Measurements from ENCODE around the gene DOCK2. TPM values are rescaled to one million over a fixed set of nuclear protein-coding genes. Genes with fewer than 3 reads are reported as not detected.

The DOCK2 gene
- total RNA-seq, 1 experiment from 2014 or later, result 0.42 TPM

DNA sequence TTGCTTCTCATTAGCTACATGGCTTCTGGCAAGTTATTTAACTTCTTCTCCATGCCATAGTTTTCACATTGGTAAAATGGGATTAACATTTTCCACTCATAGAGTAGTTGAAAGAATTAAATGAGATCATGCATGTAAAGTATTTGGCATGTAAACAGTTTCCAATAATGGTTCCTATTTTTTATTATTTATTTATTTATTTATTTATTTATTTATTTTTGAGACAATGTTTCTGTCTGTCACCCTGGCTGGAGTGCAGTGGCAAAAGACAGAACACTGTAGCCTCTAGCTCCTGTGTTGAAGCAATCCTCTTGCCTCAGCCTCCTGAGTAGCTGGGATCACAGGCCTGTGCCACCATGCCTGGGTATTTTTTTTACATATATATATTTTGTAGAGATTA lies 117.7 kb downstream of the DOCK2 start:
- H3K4me1 Mint-ChIP-seq (ENCODE audit: insufficient read depth, unreplicated experiment), result peaks cover 6% of the 10 kb centered on the region
- ChIA-PET CTCF (interaction anchor here (0.5 to 0.8 kb wide), 2 partner anchors 33 to 229 kb away, joined by 3 read pairs; no protein-coding TSS in a partner anchor), POLR2A (interaction anchor here (1.2 kb wide), 1 partner anchor 37 kb away, joined by 3 read pairs; no protein-coding TSS in a partner anchor)
- TF ChIP-seq, protein P1, sequence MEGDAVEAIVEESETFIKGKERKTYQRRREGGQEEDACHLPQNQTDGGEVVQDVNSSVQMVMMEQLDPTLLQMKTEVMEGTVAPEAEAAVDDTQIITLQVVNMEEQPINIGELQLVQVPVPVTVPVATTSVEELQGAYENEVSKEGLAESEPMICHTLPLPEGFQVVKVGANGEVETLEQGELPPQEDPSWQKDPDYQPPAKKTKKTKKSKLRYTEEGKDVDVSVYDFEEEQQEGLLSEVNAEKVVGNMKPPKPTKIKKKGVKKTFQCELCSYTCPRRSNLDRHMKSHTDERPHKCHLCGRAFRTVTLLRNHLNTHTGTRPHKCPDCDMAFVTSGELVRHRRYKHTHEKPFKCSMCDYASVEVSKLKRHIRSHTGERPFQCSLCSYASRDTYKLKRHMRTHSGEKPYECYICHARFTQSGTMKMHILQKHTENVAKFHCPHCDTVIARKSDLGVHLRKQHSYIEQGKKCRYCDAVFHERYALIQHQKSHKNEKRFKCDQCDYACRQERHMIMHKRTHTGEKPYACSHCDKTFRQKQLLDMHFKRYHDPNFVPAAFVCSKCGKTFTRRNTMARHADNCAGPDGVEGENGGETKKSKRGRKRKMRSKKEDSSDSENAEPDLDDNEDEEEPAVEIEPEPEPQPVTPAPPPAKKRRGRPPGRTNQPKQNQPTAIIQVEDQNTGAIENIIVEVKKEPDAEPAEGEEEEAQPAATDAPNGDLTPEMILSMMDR (IDR thresholded peaks at IDR 0.05; ENCODE audit: unreplicated experiment), result no peak
- intact Hi-C loops (cut with micrococcal nuclease), result no loop called here
- H3K4me3 Mint-ChIP-seq (ENCODE audit: unreplicated experiment), result no peak overlapping the region
- DNase-seq (ENCODE audit: unreplicated experiment), result no peak
- H3K9me3 Mint-ChIP-seq (ENCODE audit: unreplicated experiment), result no peaks in the 10 kb centered on the region
- no peaks in the 10 kb centered on the region for H3K27me3 Mint-ChIP-seq (ENCODE audit: insufficient read depth, unreplicated experiment)
- BruUV-seq (replicated peaks), result no TSS peak
- no peak overlapping the region for H3K27ac Mint-ChIP-seq (ENCODE audit: low read depth, unreplicated experiment)
- no peaks in the 10 kb centered on the region for H3K36me3 Mint-ChIP-seq (ENCODE audit: insufficient read depth, unreplicated experiment)

GRCh38 chr5:169756071-169756765 lies 119.1 kb downstream of the DOCK2 start:
- DNase-seq (ENCODE audit: unreplicated experiment), result no peak
- H3K4me3 Mint-ChIP-seq (ENCODE audit: unreplicated experiment), result no peak overlapping the region
- POLR2A ChIA-PET, result no interaction called here
- H3K27ac Mint-ChIP-seq (ENCODE audit: low read depth, unreplicated experiment), result no peak overlapping the region
- H3K4me1 Mint-ChIP-seq (ENCODE audit: insufficient read depth, unreplicated experiment), result peaks cover 6% of the 10 kb centered on the region
- CTCF ChIA-PET, result interaction anchor here (0.6 kb wide), 2 partner anchors 21 to 557 kb away, joined by 3 to 6 read pairs; no protein-coding TSS in a partner anchor
- no peaks in the 10 kb centered on the region for H3K36me3 Mint-ChIP-seq (ENCODE audit: insufficient read depth, unreplicated experiment)
- no peaks in the 10 kb centered on the region for H3K9me3 Mint-ChIP-seq (ENCODE audit: unreplicated experiment)
- TF ChIP-seq, protein P1 (IDR thresholded peaks at IDR 0.05; ENCODE audit: unreplicated experiment), result no peak
- intact Hi-C loops (cut with micrococcal nuclease), result no loop called here
- no peaks in the 10 kb centered on the region for H3K27me3 Mint-ChIP-seq (ENCODE audit: insufficient read depth, unreplicated experiment)
- no TSS peak for BruUV-seq (replicated peaks)

GRCh38 chr5:169757016-169757415 lies 119.9 kb downstream of the DOCK2 start:
- Mint-ChIP-seq H3K9me3 (ENCODE audit: unreplicated experiment) (no peaks in the 10 kb centered on the region), H3K4me3 (ENCODE audit: unreplicated experiment) (no peak overlapping the region), H3K27me3 (ENCODE audit: insufficient read depth, unreplicated experiment) (no peaks in the 10 kb centered on the region), H3K36me3 (ENCODE audit: insufficient read depth, unreplicated experiment) (no peaks in the 10 kb centered on the region), H3K4me1 (ENCODE audit: insufficient read depth, unreplicated experiment) (peaks cover 6% of the 10 kb centered on the region), H3K27ac (ENCODE audit: low read depth, unreplicated experiment) (no peak overlapping the region)
- POLR2A ChIA-PET, result no interaction called here
- TF ChIP-seq, protein P1 (IDR thresholded peaks at IDR 0.05; ENCODE audit: unreplicated experiment), result no peak
- CTCF ChIA-PET, result no interaction called here
- intact Hi-C loops (cut with micrococcal nuclease), result no loop called here
- DNase-seq (ENCODE audit: unreplicated experiment), result no peak
- no TSS peak for BruUV-seq (replicated peaks)

GRCh38 chr5:169758886-169759285 lies 121.8 kb downstream of the DOCK2 start:
- no peak for DNase-seq (ENCODE audit: unreplicated experiment)
- H3K4me1 Mint-ChIP-seq (ENCODE audit: insufficient read depth, unreplicated experiment), result peaks cover 3% of the 10 kb centered on the region
- POLR2A ChIA-PET, result no interaction called here
- H3K4me3 Mint-ChIP-seq (ENCODE audit: unreplicated experiment), result no peak overlapping the region
- H3K27ac Mint-ChIP-seq (ENCODE audit: low read depth, unreplicated experiment), result no peak overlapping the region
- BruUV-seq (replicated peaks), result no TSS peak
- CTCF ChIA-PET, result no interaction called here
- no peaks in the 10 kb centered on the region for H3K36me3 Mint-ChIP-seq (ENCODE audit: insufficient read depth, unreplicated experiment)
- H3K9me3 Mint-ChIP-seq (ENCODE audit: unreplicated experiment), result no peaks in the 10 kb centered on the region
- intact Hi-C loops (cut with micrococcal nuclease), result no loop called here
- TF ChIP-seq, protein P1 (IDR thresholded peaks at IDR 0.05; ENCODE audit: unreplicated experiment), result no peak
- no peaks in the 10 kb centered on the region for H3K27me3 Mint-ChIP-seq (ENCODE audit: insufficient read depth, unreplicated experiment)
